ENCODE results near the gene UCMA. TPM values are rescaled to one million over a fixed set of nuclear protein-coding genes. Genes with fewer than 3 reads are reported as not detected.

UCMA gene
- total and polyA plus RNA-seq, 9 of the 15 experiments (the other 6 are each of a cell fraction or from before 2014, with no cell fraction given): not detected

DNA sequence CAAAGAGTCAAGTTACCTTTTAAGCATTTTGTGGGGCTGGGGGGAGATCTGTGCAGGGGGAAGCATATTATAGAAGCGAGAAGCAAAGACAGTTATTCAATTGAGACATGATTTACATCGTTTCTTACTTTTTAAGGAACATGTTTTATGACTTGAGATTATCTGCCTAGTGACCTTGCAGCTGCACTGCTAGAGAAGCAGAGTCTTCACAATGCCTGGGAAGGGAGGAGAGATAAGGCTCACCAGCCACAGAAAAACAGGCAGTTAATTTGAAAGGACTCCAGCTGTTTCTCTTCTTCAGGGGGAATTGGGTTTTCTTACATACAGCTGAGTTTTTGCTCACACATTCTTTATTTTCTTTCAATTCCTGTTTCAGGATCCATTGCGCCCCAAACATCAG lies 34.7 kb upstream of the UCMA start (continued):
- TF ChIP-seq CCNT2 (IDR thresholded peaks at IDR 0.05; ENCODE audit: borderline replicate concordance, extremely low read depth, insufficient read length, low read depth, low read length) (no peak), ZNF445 (CRISPR knock-in tag; IDR thresholded peaks at IDR 0.05; ENCODE audit: low read depth) (no peak), ZSCAN32 (CRISPR knock-in tag; IDR thresholded peaks at IDR 0.05) (no peak), FOXA1 (IDR thresholded peaks at IDR 0.05; ENCODE audit: borderline replicate concordance) (no peak), SRSF7 (optimal IDR thresholded peaks at IDR 0.05; ENCODE audit: low read depth, low read length) (no peak), YBX1 (IDR thresholded peaks at IDR 0.05) (no peak), ZNF24 (IDR thresholded peaks at IDR 0.05) (no peak), RCOR1 (IDR thresholded peaks at IDR 0.05; ENCODE audit: borderline replicate concordance in 1 of 2, low read depth in 2 of 2, low read length in 2 of 2) (peak in 1 of 2 experiments; percentile 65; a peak in 1 of 4 replicates), TOE1 (IDR thresholded peaks at IDR 0.05; ENCODE audit: borderline replicate concordance) (no peak; the same call in 1 of the 2 replicates), TOE1 (CRISPR knock-in tag; IDR thresholded peaks at IDR 0.05; ENCODE audit: borderline replicate concordance, low read depth) (no peak), KHSRP (IDR thresholded peaks at IDR 0.05) (no peak), ZNF239 (CRISPR knock-in tag; IDR thresholded peaks at IDR 0.05) (no peak)
- TF ChIP-seq, protein P1, sequence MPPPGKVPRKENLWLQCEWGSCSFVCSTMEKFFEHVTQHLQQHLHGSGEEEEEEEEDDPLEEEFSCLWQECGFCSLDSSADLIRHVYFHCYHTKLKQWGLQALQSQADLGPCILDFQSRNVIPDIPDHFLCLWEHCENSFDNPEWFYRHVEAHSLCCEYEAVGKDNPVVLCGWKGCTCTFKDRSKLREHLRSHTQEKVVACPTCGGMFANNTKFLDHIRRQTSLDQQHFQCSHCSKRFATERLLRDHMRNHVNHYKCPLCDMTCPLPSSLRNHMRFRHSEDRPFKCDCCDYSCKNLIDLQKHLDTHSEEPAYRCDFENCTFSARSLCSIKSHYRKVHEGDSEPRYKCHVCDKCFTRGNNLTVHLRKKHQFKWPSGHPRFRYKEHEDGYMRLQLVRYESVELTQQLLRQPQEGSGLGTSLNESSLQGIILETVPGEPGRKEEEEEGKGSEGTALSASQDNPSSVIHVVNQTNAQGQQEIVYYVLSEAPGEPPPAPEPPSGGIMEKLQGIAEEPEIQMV (tag; conservative IDR thresholded peaks at IDR 0.05; ENCODE audit: low read depth): no peak
- TF ChIP-seq, protein P2, sequence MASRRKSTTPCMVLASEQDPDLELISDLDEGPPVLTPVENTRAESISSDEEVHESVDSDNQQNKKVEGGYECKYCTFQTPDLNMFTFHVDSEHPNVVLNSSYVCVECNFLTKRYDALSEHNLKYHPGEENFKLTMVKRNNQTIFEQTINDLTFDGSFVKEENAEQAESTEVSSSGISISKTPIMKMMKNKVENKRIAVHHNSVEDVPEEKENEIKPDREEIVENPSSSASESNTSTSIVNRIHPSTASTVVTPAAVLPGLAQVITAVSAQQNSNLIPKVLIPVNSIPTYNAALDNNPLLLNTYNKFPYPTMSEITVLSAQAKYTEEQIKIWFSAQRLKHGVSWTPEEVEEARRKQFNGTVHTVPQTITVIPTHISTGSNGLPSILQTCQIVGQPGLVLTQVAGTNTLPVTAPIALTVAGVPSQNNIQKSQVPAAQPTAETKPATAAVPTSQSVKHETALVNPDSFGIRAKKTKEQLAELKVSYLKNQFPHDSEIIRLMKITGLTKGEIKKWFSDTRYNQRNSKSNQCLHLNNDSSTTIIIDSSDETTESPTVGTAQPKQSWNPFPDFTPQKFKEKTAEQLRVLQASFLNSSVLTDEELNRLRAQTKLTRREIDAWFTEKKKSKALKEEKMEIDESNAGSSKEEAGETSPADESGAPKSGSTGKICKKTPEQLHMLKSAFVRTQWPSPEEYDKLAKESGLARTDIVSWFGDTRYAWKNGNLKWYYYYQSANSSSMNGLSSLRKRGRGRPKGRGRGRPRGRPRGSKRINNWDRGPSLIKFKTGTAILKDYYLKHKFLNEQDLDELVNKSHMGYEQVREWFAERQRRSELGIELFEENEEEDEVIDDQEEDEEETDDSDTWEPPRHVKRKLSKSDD (conservative IDR thresholded peaks at IDR 0.05; ENCODE audit: low read length): no peak
- TF ChIP-seq, protein P3, sequence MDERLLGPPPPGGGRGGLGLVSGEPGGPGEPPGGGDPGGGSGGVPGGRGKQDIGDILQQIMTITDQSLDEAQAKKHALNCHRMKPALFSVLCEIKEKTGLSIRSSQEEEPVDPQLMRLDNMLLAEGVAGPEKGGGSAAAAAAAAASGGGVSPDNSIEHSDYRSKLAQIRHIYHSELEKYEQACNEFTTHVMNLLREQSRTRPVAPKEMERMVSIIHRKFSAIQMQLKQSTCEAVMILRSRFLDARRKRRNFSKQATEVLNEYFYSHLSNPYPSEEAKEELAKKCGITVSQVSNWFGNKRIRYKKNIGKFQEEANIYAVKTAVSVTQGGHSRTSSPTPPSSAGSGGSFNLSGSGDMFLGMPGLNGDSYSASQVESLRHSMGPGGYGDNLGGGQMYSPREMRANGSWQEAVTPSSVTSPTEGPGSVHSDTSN (CRISPR knock-in tag; IDR thresholded peaks at IDR 0.05; ENCODE audit: low read depth): no peak
- TF ChIP-seq, protein P3 (tag; conservative IDR thresholded peaks at IDR 0.05; ENCODE audit: low read depth): peak; percentile 94
- TF ChIP-seq, protein P4, sequence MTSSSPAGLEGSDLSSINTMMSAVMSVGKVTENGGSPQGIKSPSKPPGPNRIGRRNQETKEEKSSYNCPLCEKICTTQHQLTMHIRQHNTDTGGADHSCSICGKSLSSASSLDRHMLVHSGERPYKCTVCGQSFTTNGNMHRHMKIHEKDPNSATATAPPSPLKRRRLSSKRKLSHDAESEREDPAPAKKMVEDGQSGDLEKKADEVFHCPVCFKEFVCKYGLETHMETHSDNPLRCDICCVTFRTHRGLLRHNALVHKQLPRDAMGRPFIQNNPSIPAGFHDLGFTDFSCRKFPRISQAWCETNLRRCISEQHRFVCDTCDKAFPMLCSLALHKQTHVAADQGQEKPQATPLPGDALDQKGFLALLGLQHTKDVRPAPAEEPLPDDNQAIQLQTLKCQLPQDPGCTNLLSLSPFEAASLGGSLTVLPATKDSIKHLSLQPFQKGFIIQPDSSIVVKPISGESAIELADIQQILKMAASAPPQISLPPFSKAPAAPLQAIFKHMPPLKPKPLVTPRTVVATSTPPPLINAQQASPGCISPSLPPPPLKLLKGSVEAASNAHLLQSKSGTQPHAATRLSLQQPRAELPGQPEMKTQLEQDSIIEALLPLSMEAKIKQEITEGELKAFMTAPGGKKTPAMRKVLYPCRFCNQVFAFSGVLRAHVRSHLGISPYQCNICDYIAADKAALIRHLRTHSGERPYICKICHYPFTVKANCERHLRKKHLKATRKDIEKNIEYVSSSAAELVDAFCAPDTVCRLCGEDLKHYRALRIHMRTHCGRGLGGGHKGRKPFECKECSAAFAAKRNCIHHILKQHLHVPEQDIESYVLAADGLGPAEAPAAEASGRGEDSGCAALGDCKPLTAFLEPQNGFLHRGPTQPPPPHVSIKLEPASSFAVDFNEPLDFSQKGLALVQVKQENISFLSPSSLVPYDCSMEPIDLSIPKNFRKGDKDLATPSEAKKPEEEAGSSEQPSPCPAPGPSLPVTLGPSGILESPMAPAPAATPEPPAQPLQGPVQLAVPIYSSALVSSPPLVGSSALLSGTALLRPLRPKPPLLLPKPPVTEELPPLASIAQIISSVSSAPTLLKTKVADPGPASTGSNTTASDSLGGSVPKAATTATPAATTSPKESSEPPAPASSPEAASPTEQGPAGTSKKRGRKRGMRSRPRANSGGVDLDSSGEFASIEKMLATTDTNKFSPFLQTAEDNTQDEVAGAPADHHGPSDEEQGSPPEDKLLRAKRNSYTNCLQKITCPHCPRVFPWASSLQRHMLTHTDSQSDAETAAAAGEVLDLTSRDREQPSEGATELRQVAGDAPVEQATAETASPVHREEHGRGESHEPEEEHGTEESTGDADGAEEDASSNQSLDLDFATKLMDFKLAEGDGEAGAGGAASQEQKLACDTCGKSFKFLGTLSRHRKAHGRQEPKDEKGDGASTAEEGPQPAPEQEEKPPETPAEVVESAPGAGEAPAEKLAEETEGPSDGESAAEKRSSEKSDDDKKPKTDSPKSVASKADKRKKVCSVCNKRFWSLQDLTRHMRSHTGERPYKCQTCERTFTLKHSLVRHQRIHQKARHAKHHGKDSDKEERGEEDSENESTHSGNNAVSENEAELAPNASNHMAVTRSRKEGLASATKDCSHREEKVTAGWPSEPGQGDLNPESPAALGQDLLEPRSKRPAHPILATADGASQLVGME (CRISPR knock-in tag; IDR thresholded peaks at IDR 0.05): no peak

All from K562 (cell line).